Inflammatory macrophage treated with lipopolysaccharide for 1 hour (primary cell): ENCODE results near the gene YES1.
"Not testable (repeated sequence)": the region's sequence is repeated elsewhere in the genome, so short reads cannot be mapped to it uniquely, and the experiment has no call there.

ENCODE experiments used
- DNase-seq, 2 donors: peaks; one replicate each; pipeline ENCODE4 v3.0.0-alpha.2; 2020 to 2022

The YES1 gene

GRCh38 chr18:778194-778927 is 33.7 kb downstream of the YES1 start:
- no peak for DNase-seq

GRCh38 chr18:777021-777420 is 35.0 kb downstream of the YES1 start:
- no peak for DNase-seq

GRCh38 chr18:776044-776443 is 36.0 kb downstream of the YES1 start:
- not testable (repeated sequence) for DNase-seq

- no peak for DNase-seq
Measured at GRCh38 chr18:774811-775210, 37.2 kb downstream of the YES1 start.

- DNase-seq, result no peak
Measured at GRCh38 chr18:773980-774624, 37.9 kb downstream of the YES1 start.

GRCh38 chr18:770583-770961 is 41.5 kb downstream of the YES1 start:
- DNase-seq, result no peak

GRCh38 chr18:767961-768360 is 44.1 kb downstream of the YES1 start:
- DNase-seq, result no peak

GRCh38 chr18:767084-767882 is 44.8 kb downstream of the YES1 start:
- DNase-seq, result no peak

GRCh38 chr18:766550-766860 is 45.5 kb downstream of the YES1 start:
- DNase-seq, result no peak

GRCh38 chr18:765764-766549 is 46.1 kb downstream of the YES1 start:
- no peak for DNase-seq

- DNase-seq, result not testable (repeated sequence)
Measured at GRCh38 chr18:759864-760263, 52.2 kb downstream of the YES1 start.

GRCh38 chr18:755506-755905 is 56.5 kb downstream of the YES1 start:
- DNase-seq, result no peak

GRCh38 chr18:754656-755055 is 57.4 kb downstream of the YES1 start:
- DNase-seq, result no peak

- no peak for DNase-seq
Measured at GRCh38 chr18:750456-750855, 61.6 kb downstream of the YES1 start.

GRCh38 chr18:744832-745597 is 67.0 kb downstream of the YES1 start:
- no peak for DNase-seq

GRCh38 chr18:741931-742512 is 70.0 kb downstream of the YES1 start:
- DNase-seq, result peak; percentile 42 to 48

GRCh38 chr18:732371-732770 is 79.7 kb downstream of the YES1 start:
- no peak for DNase-seq

- no peak for DNase-seq
Measured at GRCh38 chr18:731185-731584, 80.9 kb downstream of the YES1 start.

- no peak for DNase-seq
Measured at GRCh38 chr18:730692-731091, 81.3 kb downstream of the YES1 start.

GRCh38 chr18:730120-730519 is 81.9 kb downstream of the YES1 start:
- DNase-seq, result peak in 1 of 2 donors; percentile 11

GRCh38 chr18:725646-726045 is 86.4 kb downstream of the YES1 start:
- DNase-seq, result peak; percentile 15 to 28

GRCh38 chr18:723541-724080 is 88.4 kb downstream of the YES1 start:
- DNase-seq, result no peak
